Spleen (tissue), 11 donors: ENCODE data around the gene SPACA5. TPM values are rescaled to one million over a fixed set of nuclear protein-coding genes. Genes with fewer than 3 reads are reported as not detected.
"Not testable (repeated sequence)": the region's sequence is repeated elsewhere in the genome, so short reads cannot be mapped to it uniquely, and the experiment has no call there.

Source experiments
- DNase-seq: peaks from one replicate; pipeline ENCODE4 v3.0.0-alpha.2; 2020
- H3K27ac ChIP-seq, 8 donors: fragments of 200-600 bp; sonication (generic) in 7 of 8; 1 replicate in 4 of 8; 2 replicates in 4 of 8; pipeline versions ENCODE4 v1.5.0 to v1.8.0; 2016 to 2021; ENCODE audit warnings: inconsistent platforms in 4 of 8, mild to moderate bottlenecking in 4 of 8, moderate library complexity in 1 of 8
- H3K27me3 ChIP-seq, 7 donors: fragments of 200-600 bp; sonication (generic) in 6 of 7; replicated peaks in 1 of 7; 1 replicate in 4 of 7; 2 replicates in 3 of 7; pipeline versions ENCODE4 v1.5.0 to v1.8.0; 2016 to 2021; ENCODE audit warnings: inconsistent platforms in 3 of 7, mild to moderate bottlenecking in 1 of 7
- H3K36me3 ChIP-seq, 6 donors: fragments of 200-600 bp; sonication (generic) in 5 of 6; 1 replicate in 4 of 6; 2 replicates in 2 of 6; pipeline versions ENCODE4 v1.5.0 to v1.8.0; 2016 to 2021; ENCODE audit warnings: inconsistent platforms in 2 of 6
- H3K4me1 ChIP-seq, 6 donors: fragments of 200-600 bp; sonication (generic) in 5 of 6; 1 replicate in 3 of 6; 2 replicates in 3 of 6; pipeline versions ENCODE4 v1.5.0 to v1.8.0; 2016 to 2021; ENCODE audit warnings: inconsistent platforms in 3 of 6
- H3K4me3 ChIP-seq, 8 donors: fragments of 200-600 bp; sonication (generic) in 7 of 8; 1 replicate in 4 of 8; 2 replicates in 4 of 8; pipeline versions ENCODE4 v1.5.0 to v1.8.0; 2016 to 2021; ENCODE audit warnings: inconsistent platforms in 4 of 8, mild to moderate bottlenecking in 4 of 8, moderate library complexity in 2 of 8
- H3K9me3 ChIP-seq, 8 donors: fragments of 200-600 bp; sonication (generic) in 7 of 8; 1 replicate in 4 of 8; 2 replicates in 4 of 8; pipeline versions ENCODE4 v1.5.0 to v1.8.0; 2016 to 2021; ENCODE audit warnings: inconsistent platforms in 4 of 8
- POLR2A ChIP-seq, 3 donors: fragments of 450-650 bp; IDR thresholded peaks; one replicate each; pipeline ENCODE4 v1.5.1; 2017; ENCODE audit warnings: antibody characterized with exemption in 3 of 3, mild to moderate bottlenecking in 1 of 3
- POLR2AphosphoS5 ChIP-seq, 3 donors: sonication (generic); formaldehyde crosslinking; IDR thresholded peaks; one replicate each; pipeline ENCODE4 v1.5.1; 2017; ENCODE audit warnings: antibody characterized with exemption in 3 of 3
- WGBS, 5 donors: extraction: QIAGEN DNeasy Blood & Tissue Kit in 3 of 5; methylation state at CpG; one replicate each; pipeline versions ENCODE4 v1.1.5 to v1.1.7; 2013 to 2018; 5-methylcytosine and 5-hydroxymethylcytosine counted together
- intact Hi-C: fragments of 100-400 bp; cut with DNase I; formaldehyde crosslinking; loops from one replicate; pipeline ENCODE4 v1.15.0; 2023; ENCODE audit warnings: low total_unique reads
- polyA plus RNA-seq, 3 donors: library from polyadenylated mRNA; stranded (reverse); fragments of 200-250 nt; gene quantifications; one replicate each; pipeline ENCODE4 v1.2.1, GENCODE V29; 2013
- total RNA-seq, 7 donors: library from RNA; depleted of rRNA in 3 of 7; stranded (reverse); fragments of >200 nt in 3 of 7; fragmentation: NEBNext Ultra II Directional in 4 of 7; extraction: Animal tissue kit (Norgen Biotek cat#: 25700) in 4 of 7; gene quantifications; one replicate each; pipeline versions ENCODE4 v1.1.0 to v1.2.1, GENCODE V29; 2016 to 2021
- TF ChIP-seq, protein P1 (sequence below), 11 experiments: fragments of 200-600 bp in 7 of 11; fragments of 450-650 bp in 4 of 11; sonication (generic) in 4 of 11; IDR thresholded peaks in 8 of 11; conservative IDR thresholded peaks in 3 of 11; 1 replicate in 7 of 11; 2 replicates in 4 of 11; pipeline versions ENCODE4 v1.4.0 to v1.8.0; 2016 to 2021; ENCODE audit warnings: antibody characterized with exemption in 11 of 11, inconsistent platforms in 4 of 11, mild to moderate bottlenecking in 1 of 11
- donor health status: healthy with polysubstance abuse.
- donor health status: DM: no; HTN: no; CAD: no; lungs with moderate emphysema.
- donor health status: DM: no; HTN: no; CAD: no.
- donor health status: Bipolar disorder and iron deficiency.
- donor health status: healthy.
- donor health status: DM: no; HTN: no; CAD: no.
- donor health status: DM: yes; HTN: yes; CAD: no.

SPACA5 gene
- total and polyA plus RNA-seq, 10 donors = 0.12 TPM; not detected in 9

DNA sequence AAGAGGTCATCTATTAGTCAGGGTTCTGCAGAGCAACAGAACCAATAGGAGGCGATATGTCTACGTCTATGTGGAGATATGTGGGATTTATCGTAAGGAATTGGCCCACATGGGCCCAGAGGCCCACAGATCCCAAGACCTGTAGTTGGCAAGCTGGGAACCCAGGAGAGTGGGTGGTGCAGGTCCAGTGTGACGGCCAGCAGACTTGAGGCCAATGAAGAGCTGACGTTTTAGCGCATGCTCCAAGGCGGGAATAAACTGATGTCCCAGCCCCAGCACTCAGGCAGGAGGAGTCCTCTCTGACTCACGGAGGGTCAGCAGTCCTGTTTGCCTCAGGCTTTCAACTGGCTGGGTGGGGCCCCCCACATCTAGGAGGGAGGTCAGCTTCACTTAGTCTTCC, 21.3 kb downstream of the SPACA5 start:
- intact Hi-C loops = loop anchor here (10.0 kb wide), 1 partner anchor 193 kb away; the partner anchor contains the start of gene ZNF81
- Histone ChIP-seq H3K4me1 (peaks cover 0 to 14% (median 0%) of the 10 kb centered on the region in 6 donors), H3K27me3 (peaks cover 0 to 5% (median 0%) of the 10 kb centered on the region in 7 donors), H3K9me3 (no peaks in the 10 kb centered on the region), H3K4me3 (no peak overlapping the region), H3K36me3 (no peaks in the 10 kb centered on the region), H3K27ac (no peak overlapping the region)
- TF ChIP-seq POLR2AphosphoS5 (IDR thresholded peaks at IDR 0.05) = no peak
- WGBS, 5 donors = 86 to 94% (median 88%) methylated on average over 3 to 8 of the region's 8 CpGs
- DNase-seq = no peak

DNA sequence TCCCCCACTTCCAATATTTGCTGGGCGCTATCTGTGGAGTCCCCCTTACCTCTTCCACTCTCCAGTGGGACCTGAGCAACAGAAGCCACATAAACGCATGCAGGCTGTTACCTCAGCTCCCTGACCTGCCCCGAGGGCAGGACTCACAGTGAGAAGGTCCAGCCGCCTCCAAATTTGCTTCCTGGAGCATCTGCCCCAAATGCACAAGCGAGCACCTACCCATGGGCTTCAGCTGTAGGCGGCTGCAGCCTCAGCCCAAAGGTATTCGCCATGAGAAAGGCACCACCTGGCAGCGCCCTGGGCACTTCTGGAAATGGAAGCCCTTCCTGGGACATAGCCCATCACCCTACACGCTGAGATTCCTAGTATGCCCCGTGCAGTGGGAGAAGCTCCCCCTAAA, 23.4 kb downstream of the SPACA5 start:
- peaks cover 0 to 14% (median 0%) of the 10 kb centered on the region in 6 donors for H3K4me1 ChIP-seq
- no peaks in the 10 kb centered on the region for H3K36me3 ChIP-seq
- H3K27me3 ChIP-seq = peaks cover 0 to 5% (median 0%) of the 10 kb centered on the region in 7 donors
- no peak overlapping the region for H3K4me3 ChIP-seq
- no peaks in the 10 kb centered on the region for H3K9me3 ChIP-seq
- TF ChIP-seq POLR2A (IDR thresholded peaks at IDR 0.05) (no peak), POLR2AphosphoS5 (IDR thresholded peaks at IDR 0.05) (no peak)
- TF ChIP-seq, protein P1, sequence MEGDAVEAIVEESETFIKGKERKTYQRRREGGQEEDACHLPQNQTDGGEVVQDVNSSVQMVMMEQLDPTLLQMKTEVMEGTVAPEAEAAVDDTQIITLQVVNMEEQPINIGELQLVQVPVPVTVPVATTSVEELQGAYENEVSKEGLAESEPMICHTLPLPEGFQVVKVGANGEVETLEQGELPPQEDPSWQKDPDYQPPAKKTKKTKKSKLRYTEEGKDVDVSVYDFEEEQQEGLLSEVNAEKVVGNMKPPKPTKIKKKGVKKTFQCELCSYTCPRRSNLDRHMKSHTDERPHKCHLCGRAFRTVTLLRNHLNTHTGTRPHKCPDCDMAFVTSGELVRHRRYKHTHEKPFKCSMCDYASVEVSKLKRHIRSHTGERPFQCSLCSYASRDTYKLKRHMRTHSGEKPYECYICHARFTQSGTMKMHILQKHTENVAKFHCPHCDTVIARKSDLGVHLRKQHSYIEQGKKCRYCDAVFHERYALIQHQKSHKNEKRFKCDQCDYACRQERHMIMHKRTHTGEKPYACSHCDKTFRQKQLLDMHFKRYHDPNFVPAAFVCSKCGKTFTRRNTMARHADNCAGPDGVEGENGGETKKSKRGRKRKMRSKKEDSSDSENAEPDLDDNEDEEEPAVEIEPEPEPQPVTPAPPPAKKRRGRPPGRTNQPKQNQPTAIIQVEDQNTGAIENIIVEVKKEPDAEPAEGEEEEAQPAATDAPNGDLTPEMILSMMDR (IDR thresholded peaks at IDR 0.05 in 8 of 11, conservative IDR thresholded peaks at IDR 0.05 in 3 of 11) = no peak
- DNase-seq = no peak
- 70 to 92% (median 81%) methylated on average over 5 to 10 of the region's 10 CpGs for WGBS, 5 donors
- intact Hi-C loops = no loop called here
- H3K27ac ChIP-seq = no peak overlapping the region

DNA sequence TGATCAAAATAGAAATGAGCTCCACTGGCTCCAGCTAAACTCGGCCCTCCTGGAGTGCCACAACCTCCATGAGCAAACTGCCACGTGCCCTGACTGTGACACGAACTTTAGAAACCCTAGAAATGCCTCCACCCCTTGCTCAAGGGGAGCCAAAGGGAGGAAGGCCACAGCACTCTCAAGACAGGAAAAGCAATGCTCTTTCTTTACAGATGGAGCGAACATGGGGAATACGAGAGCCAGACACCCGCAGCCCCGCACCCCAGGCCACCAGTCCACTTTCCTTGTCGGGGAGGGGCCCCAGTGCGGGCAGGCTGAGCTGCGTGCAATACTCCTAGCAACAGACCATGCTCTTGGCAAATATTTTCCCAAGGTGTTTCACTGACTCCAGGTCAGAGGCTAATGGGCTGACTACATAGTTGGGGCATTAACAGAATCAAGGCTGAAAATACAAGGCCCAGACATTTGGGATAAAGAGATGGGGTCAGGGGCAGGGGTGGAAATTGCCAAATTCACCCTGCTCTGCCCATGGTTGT, 23.9 kb downstream of the SPACA5 start:
- H3K4me1 ChIP-seq, H3K27me3 ChIP-seq, DNase-seq, H3K9me3 ChIP-seq, intact Hi-C loops, H3K36me3 ChIP-seq, H3K27ac ChIP-seq, H3K4me3 ChIP-seq: not testable (repeated sequence)
- WGBS, 5 donors = 57 to 80% (median 80%) methylated on average over 3 to 10 of the region's 10 CpGs

DNA sequence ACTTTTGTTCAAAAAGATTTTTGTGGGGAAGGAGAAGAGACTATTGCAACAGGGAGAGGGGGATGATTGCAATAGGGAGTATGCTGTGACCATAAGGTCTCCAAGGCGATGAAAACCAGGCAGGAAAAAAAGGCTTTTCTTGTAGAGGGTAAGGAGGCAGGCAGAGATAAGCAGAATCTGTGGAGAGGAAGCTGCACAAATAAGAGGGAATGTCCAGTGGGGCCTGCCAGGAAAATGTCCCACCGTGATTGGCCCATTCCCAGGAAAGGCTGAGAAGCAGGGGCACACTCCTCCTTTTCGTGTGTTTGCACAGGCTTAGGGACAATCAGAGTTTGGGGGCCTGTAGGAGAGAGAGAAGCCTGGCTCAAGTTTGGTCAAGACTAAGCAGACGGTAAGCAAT, 29.1 kb downstream of the SPACA5 start:
- H3K4me3 ChIP-seq = no peak overlapping the region
- TF ChIP-seq POLR2AphosphoS5 (IDR thresholded peaks at IDR 0.05) (no peak), POLR2A (IDR thresholded peaks at IDR 0.05) (no peak)
- TF ChIP-seq, protein P1 (IDR thresholded peaks at IDR 0.05 in 8 of 11, conservative IDR thresholded peaks at IDR 0.05 in 3 of 11) = no peak
- intact Hi-C loops = no loop called here
- H3K4me1 ChIP-seq = no peaks in the 10 kb centered on the region
- no peak for DNase-seq
- H3K36me3 ChIP-seq = peaks cover 0 to under 1% (median 0%) of the 10 kb centered on the region in 6 donors
- no peak overlapping the region for H3K27ac ChIP-seq
- no peaks in the 10 kb centered on the region for H3K9me3 ChIP-seq
- WGBS, 5 donors = 49 to 72% (median 58%) methylated on average over 4 of the region's 4 CpGs
- H3K27me3 ChIP-seq = no peaks in the 10 kb centered on the region

DNA sequence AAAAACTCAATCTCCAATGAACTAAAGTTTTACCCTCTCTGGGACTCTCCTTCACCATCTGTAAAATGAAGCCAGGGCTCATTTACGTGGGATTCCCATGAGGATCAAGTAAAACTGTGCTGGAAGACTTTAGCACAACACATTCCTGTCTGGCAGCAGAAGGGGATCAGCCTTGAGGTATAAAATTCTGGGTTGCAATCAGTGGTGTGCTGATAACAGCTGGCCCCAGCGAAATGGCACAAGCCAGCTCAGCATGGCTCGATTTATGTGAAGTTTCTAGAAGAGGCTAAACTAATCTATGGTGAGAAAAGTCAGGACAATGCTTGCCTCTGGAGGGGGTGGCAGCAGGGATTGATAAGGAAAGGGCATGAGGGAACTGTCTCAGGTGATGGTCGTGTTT, 36.3 kb downstream of the SPACA5 start:
- intact Hi-C loops = no loop called here
- 58 to 98% (median 86%) methylated on average over 4 of the region's 4 CpGs for WGBS, 5 donors

More for the DNA sequence above, 36.3 kb downstream of the SPACA5 start:
- H3K36me3 ChIP-seq = peaks cover 0 to 7% (median 0%) of the 10 kb centered on the region in 6 donors
- no peaks in the 10 kb centered on the region for H3K27me3 ChIP-seq
- TF ChIP-seq POLR2AphosphoS5 (IDR thresholded peaks at IDR 0.05) (no peak), POLR2A (IDR thresholded peaks at IDR 0.05) (no peak)
- TF ChIP-seq, protein P1 (IDR thresholded peaks at IDR 0.05 in 8 of 11, conservative IDR thresholded peaks at IDR 0.05 in 3 of 11) = no peak
- no peak overlapping the region for H3K4me3 ChIP-seq
- H3K27ac ChIP-seq = no peak overlapping the region
- H3K9me3 ChIP-seq = no peaks in the 10 kb centered on the region
- DNase-seq = no peak
- H3K4me1 ChIP-seq = no peaks in the 10 kb centered on the region
